ENCODE measurements around the gene DNAJC13. TPM values are rescaled to one million over a fixed set of nuclear protein-coding genes. Genes with fewer than 3 reads are reported as not detected.

DNAJC13 gene
- total and polyA plus RNA-seq, 4 donors, result 12.0 to 70.4 (median 32.9) TPM

DNA sequence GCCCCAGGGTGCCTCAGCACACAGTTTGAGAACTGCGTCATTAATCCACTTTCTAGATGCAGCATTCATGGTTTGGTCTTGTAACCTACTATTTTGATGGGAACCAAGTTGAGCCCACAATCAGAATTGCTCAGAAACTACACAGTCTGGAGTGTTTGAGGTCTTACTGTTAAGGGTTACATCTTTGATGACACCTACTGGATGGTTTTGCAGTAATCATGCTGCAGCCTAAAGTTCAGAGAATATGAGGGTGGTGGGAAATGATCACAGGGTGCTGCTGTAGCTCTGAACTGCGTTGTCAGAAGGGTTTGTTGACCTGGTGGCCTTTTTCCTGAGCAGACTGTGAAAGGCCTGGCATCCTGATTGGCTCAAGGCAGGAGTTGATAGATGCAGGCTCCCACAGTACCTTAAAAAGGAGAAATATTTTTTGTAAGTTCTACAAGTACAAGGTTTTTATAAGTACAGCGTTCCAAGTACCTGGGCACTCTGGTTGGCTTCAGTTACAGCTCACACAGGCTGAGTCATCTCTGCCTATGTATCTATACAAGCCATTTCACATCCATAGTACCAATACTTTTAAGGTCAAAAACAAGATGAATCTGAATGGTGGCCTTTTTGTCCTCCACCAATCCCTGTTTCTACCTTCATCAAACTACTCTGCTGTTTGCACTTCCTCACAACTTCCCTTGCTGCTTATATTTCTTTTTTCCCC lies 119.3 kb downstream of the DNAJC13 start:
- DNase-seq, result no peak
- Histone ChIP-seq H3K4me3 (ENCODE audit: low read length in 2 of 2) (no peak overlapping the region), H3K27ac (ENCODE audit: low read depth in 1 of 2, low read length in 2 of 2) (peak overlapping the region in 1 of 2 donors; percentile 1), H3K36me3 (ENCODE audit: control insufficient read depth in 1 of 2, insufficient read depth in 2 of 2, low read length in 1 of 2) (peaks cover 0 to 1% of the 10 kb centered on the region in 2 donors), H3K4me1 (ENCODE audit: control insufficient read depth in 1 of 2, insufficient read depth in 2 of 2, low read length in 2 of 2) (no peaks in the 10 kb centered on the region), H3K9me3 (ENCODE audit: control insufficient read depth, low read length) (no peaks in the 10 kb centered on the region), H3K27me3 (ENCODE audit: control insufficient read depth in 1 of 2, insufficient read depth in 2 of 2, low read length in 1 of 2) (no peaks in the 10 kb centered on the region)
- intact Hi-C loops (cut with DNase I), result loop anchor here in 1 of 2 donors (1.0 kb wide), 1 partner anchor 106 kb away; no protein-coding TSS in a partner anchor
- ATAC-seq (ENCODE audit: low FRiP score), result no peak
- 82 to 87% methylated on average over 3 of the region's 3 CpGs for whole genome bisulfite sequencing, 2 donors

DNA sequence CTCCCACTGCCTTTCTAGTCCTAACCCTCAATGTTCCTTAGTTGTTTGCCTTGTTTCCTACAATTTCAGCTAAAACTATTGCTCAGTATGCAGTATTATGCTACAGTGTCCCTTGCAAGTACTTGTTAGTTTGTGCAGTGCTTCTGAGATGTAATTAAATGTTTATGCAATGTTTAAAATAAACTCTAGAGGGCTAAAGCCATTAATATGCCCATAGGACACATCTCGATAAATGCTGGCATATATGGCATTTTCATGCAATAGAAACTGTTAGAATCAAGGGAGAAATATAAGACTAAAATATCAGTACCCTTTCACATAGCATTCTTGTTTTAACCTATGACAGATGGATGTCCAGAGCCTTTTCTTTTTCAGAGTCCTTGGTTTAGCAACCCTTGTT lies 120.0 kb downstream of the DNAJC13 start:
- Histone ChIP-seq H3K4me1 (ENCODE audit: control insufficient read depth in 1 of 2, insufficient read depth in 2 of 2, low read length in 2 of 2) (no peaks in the 10 kb centered on the region), H3K27ac (ENCODE audit: low read depth in 1 of 2, low read length in 2 of 2) (no peak overlapping the region), H3K27me3 (ENCODE audit: control insufficient read depth in 1 of 2, insufficient read depth in 2 of 2, low read length in 1 of 2) (no peaks in the 10 kb centered on the region), H3K9me3 (ENCODE audit: control insufficient read depth, low read length) (no peaks in the 10 kb centered on the region), H3K36me3 (ENCODE audit: control insufficient read depth in 1 of 2, insufficient read depth in 2 of 2, low read length in 1 of 2) (peaks cover 0 to 1% of the 10 kb centered on the region in 2 donors), H3K4me3 (ENCODE audit: low read length in 2 of 2) (no peak overlapping the region)
- WGBS, 2 donors, result 89% methylated on average over 1 of the region's 1 CpG
- DNase-seq (no peak), ATAC-seq (ENCODE audit: low FRiP score) (no peak)
- intact Hi-C loops (cut with DNase I), result no loop called here

DNA sequence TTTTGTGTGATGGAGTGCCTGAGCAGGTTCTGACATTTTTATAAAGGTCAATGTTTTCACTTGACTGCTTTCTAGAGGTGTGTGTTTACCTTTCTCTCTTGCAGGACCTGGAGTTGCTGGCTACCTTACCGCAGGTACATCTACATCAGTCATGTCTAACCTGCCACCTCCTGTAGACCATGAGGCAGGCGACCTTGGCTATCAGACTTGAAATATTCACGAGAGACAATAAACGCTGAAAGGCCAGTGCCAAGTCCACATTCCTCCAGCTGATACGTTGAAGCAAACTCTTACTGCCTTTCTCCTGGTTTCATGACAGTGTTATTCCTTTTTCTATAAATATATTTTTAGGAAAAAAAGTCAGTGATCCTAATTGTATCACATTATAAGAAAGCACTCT lies 120.8 kb downstream of the DNAJC13 start:
- intact Hi-C loops (cut with DNase I), result no loop called here
- H3K4me1 ChIP-seq (ENCODE audit: control insufficient read depth in 1 of 2, insufficient read depth in 2 of 2, low read length in 2 of 2), result no peaks in the 10 kb centered on the region
- ATAC-seq (ENCODE audit: low FRiP score), result no peak
- H3K27me3 ChIP-seq (ENCODE audit: control insufficient read depth in 1 of 2, insufficient read depth in 2 of 2, low read length in 1 of 2), result no peaks in the 10 kb centered on the region
- H3K27ac ChIP-seq (ENCODE audit: low read depth in 1 of 2, low read length in 2 of 2), result no peak overlapping the region
- no peak for DNase-seq
- no peaks in the 10 kb centered on the region for H3K9me3 ChIP-seq (ENCODE audit: control insufficient read depth, low read length)
- peaks cover 0 to 1% of the 10 kb centered on the region in 2 donors for H3K36me3 ChIP-seq (ENCODE audit: control insufficient read depth in 1 of 2, insufficient read depth in 2 of 2, low read length in 1 of 2)
- H3K4me3 ChIP-seq (ENCODE audit: low read length in 2 of 2), result no peak overlapping the region
- WGBS, 2 donors, result 28 to 31% methylated on average over 5 of the region's 5 CpGs

DNA sequence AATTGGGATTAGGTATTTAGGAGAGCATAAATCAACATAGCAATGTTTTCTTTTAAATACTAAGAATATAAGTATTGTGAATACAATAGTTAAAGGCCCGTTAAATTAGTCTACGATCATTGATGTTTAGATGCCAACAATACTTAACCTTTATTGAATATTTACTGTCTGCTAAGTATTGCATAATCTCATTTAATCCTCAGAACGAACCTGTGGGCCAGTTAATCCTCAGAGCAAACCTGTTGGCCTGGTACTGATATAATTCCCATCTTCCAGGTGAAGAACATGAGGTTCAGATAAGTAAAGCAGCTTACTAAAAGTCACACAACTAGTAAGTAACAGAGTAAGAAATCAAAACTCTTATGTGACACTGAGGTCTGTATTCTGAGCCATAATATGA lies 122.4 kb downstream of the DNAJC13 start:
- DNase-seq, result no peak
- H3K36me3 ChIP-seq (ENCODE audit: control insufficient read depth in 1 of 2, insufficient read depth in 2 of 2, low read length in 1 of 2), result no peaks in the 10 kb centered on the region

GRCh38 chr3:132542577-132542976 lies 125.3 kb downstream of the DNAJC13 start:
- peaks cover 0 to 5% of the 10 kb centered on the region in 2 donors for H3K4me1 ChIP-seq (ENCODE audit: control insufficient read depth in 1 of 2, insufficient read depth in 2 of 2, low read length in 2 of 2)
- no peaks in the 10 kb centered on the region for H3K9me3 ChIP-seq (ENCODE audit: control insufficient read depth, low read length)
- no peak overlapping the region for H3K4me3 ChIP-seq (ENCODE audit: low read length in 2 of 2)
- DNase-seq, result no peak
- H3K27me3 ChIP-seq (ENCODE audit: control insufficient read depth in 1 of 2, insufficient read depth in 2 of 2, low read length in 1 of 2), result no peaks in the 10 kb centered on the region
- 45 to 54% methylated on average over 2 of the region's 2 CpGs for WGBS, 2 donors
- intact Hi-C loops (cut with DNase I), result no loop called here
- H3K36me3 ChIP-seq (ENCODE audit: control insufficient read depth in 1 of 2, insufficient read depth in 2 of 2, low read length in 1 of 2), result no peaks in the 10 kb centered on the region
- no peak for ATAC-seq (ENCODE audit: low FRiP score)
- no peak overlapping the region for H3K27ac ChIP-seq (ENCODE audit: low read depth in 1 of 2, low read length in 2 of 2)

More for the DNA sequence above, 122.4 kb downstream of the DNAJC13 start:
- WGBS, 2 donors, result 67 to 73% methylated on average over 3 of the region's 3 CpGs
- intact Hi-C loops (cut with DNase I), result no loop called here
- Histone ChIP-seq H3K4me1 (ENCODE audit: control insufficient read depth in 1 of 2, insufficient read depth in 2 of 2, low read length in 2 of 2) (no peaks in the 10 kb centered on the region), H3K27me3 (ENCODE audit: control insufficient read depth in 1 of 2, insufficient read depth in 2 of 2, low read length in 1 of 2) (no peaks in the 10 kb centered on the region), H3K4me3 (ENCODE audit: low read length in 2 of 2) (no peak overlapping the region), H3K9me3 (ENCODE audit: control insufficient read depth, low read length) (no peaks in the 10 kb centered on the region), H3K27ac (ENCODE audit: low read depth in 1 of 2, low read length in 2 of 2) (no peak overlapping the region)
- no peak for ATAC-seq (ENCODE audit: low FRiP score)

- no peak for ATAC-seq (ENCODE audit: low FRiP score)
- 57 to 64% methylated on average over 2 of the region's 2 CpGs for WGBS, 2 donors
- intact Hi-C loops (cut with DNase I), result no loop called here
These were observed 125.9 kb downstream of the DNAJC13 start for GRCh38 chr3:132543011-132543739.

DNA sequence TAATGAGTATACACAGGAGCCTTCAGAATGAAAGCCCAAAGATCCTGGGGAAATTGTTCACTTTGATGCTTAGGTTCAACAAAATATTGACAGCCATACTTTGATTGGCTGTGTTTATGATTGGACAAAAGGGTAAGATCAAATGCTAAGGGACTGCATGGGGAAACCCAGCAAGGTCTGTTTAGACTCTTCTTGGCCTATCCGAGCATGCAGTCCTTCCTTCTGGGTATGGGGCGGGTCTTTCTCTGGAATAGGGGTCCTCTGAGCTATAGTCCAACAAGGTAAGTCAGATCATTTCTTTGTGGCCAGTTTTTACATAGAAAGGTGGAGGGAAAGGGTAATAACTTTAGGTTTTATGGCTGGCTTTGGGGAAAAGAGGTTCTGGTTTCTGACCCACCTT lies 126.8 kb downstream of the DNAJC13 start:
- H3K4me3 ChIP-seq (ENCODE audit: low read length in 2 of 2), result no peak overlapping the region
- H3K9me3 ChIP-seq (ENCODE audit: control insufficient read depth, low read length), result no peaks in the 10 kb centered on the region
- 93 to 96% methylated on average over 2 of the region's 2 CpGs for WGBS, 2 donors
- ATAC-seq (ENCODE audit: low FRiP score) (no peak), DNase-seq (no peak)
- intact Hi-C loops (cut with DNase I), result no loop called here
- H3K27ac ChIP-seq (ENCODE audit: low read depth in 1 of 2, low read length in 2 of 2), result no peak overlapping the region
- H3K36me3 ChIP-seq (ENCODE audit: control insufficient read depth in 1 of 2, insufficient read depth in 2 of 2, low read length in 1 of 2), result no peaks in the 10 kb centered on the region
- H3K27me3 ChIP-seq (ENCODE audit: control insufficient read depth in 1 of 2, insufficient read depth in 2 of 2, low read length in 1 of 2), result no peaks in the 10 kb centered on the region
- H3K4me1 ChIP-seq (ENCODE audit: control insufficient read depth in 1 of 2, insufficient read depth in 2 of 2, low read length in 2 of 2), result peaks cover 0 to 5% of the 10 kb centered on the region in 2 donors

More at GRCh38 chr3:132543011-132543739, 125.9 kb downstream of the DNAJC13 start:
- H3K4me3 ChIP-seq (ENCODE audit: low read length in 2 of 2), result no peak overlapping the region
- H3K9me3 ChIP-seq (ENCODE audit: control insufficient read depth, low read length), result no peaks in the 10 kb centered on the region
- DNase-seq, result no peak
- H3K36me3 ChIP-seq (ENCODE audit: control insufficient read depth in 1 of 2, insufficient read depth in 2 of 2, low read length in 1 of 2), result no peaks in the 10 kb centered on the region
- no peaks in the 10 kb centered on the region for H3K27me3 ChIP-seq (ENCODE audit: control insufficient read depth in 1 of 2, insufficient read depth in 2 of 2, low read length in 1 of 2)
- H3K4me1 ChIP-seq (ENCODE audit: control insufficient read depth in 1 of 2, insufficient read depth in 2 of 2, low read length in 2 of 2), result peaks cover 0 to 5% of the 10 kb centered on the region in 2 donors
- peak overlapping the region in 1 of 2 donors; percentile 34 for H3K27ac ChIP-seq (ENCODE audit: low read depth in 1 of 2, low read length in 2 of 2)

DNA sequence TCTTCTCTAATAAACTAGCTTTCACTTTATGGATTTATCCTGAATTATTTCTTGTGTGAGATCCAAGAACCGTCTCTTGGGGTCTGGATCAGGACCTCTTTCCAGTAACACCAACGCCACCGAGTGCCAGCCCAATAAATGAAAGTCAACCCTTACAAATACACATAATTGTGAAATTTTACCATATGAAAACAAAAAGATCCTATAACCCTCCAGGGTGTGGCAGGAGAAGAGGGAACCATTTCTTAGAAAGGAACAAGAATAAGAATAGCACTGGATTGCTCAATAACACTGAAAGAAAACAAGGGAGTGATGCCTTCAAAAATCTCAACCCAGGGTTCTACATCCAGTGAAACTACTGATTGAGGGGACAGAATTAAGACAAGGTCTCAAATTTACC lies 128.2 kb downstream of the DNAJC13 start:
- ATAC-seq (ENCODE audit: low FRiP score) (peak; percentile 67), DNase-seq (no peak)
- Histone ChIP-seq H3K36me3 (ENCODE audit: control insufficient read depth in 1 of 2, insufficient read depth in 2 of 2, low read length in 1 of 2) (no peaks in the 10 kb centered on the region), H3K27me3 (ENCODE audit: control insufficient read depth in 1 of 2, insufficient read depth in 2 of 2, low read length in 1 of 2) (no peaks in the 10 kb centered on the region), H3K9me3 (ENCODE audit: control insufficient read depth, low read length) (no peaks in the 10 kb centered on the region), H3K4me3 (ENCODE audit: low read length in 2 of 2) (no peak overlapping the region), H3K4me1 (ENCODE audit: control insufficient read depth in 1 of 2, insufficient read depth in 2 of 2, low read length in 2 of 2) (peaks cover 0 to 10% of the 10 kb centered on the region in 2 donors), H3K27ac (ENCODE audit: low read depth in 1 of 2, low read length in 2 of 2) (no peak overlapping the region)
- intact Hi-C loops (cut with DNase I), result no loop called here
- WGBS, 2 donors, result 83 to 87% methylated on average over 3 of the region's 3 CpGs

DNA sequence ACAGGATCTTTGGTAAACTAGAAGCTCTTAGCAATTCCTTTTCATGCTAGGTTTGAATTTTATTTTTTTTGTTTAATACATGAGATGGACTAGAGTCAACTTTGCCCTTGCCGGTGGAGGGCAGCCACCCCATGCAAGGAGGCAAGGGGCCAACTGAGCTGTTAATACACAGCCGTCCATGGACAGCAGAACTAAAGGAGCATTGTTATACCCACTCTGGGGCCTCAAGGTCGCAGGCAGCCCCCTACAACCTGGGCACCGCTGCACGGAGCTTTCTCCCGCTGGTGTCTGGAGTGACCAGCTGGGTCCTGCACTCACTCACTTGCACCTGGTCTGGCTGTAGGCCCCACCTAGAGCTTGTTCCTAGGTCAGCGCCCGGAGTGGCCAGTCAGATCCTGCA lies 131.9 kb downstream of the DNAJC13 start:
- no peaks in the 10 kb centered on the region for H3K9me3 ChIP-seq (ENCODE audit: control insufficient read depth, low read length)
- intact Hi-C loops (cut with DNase I), result no loop called here
- 89 to 91% methylated on average over 8 of the region's 8 CpGs for WGBS, 2 donors
- H3K4me1 ChIP-seq (ENCODE audit: control insufficient read depth in 1 of 2, insufficient read depth in 2 of 2, low read length in 2 of 2), result peaks cover 0 to 12% of the 10 kb centered on the region in 2 donors
- no peak overlapping the region for H3K4me3 ChIP-seq (ENCODE audit: low read length in 2 of 2)
- no peaks in the 10 kb centered on the region for H3K27me3 ChIP-seq (ENCODE audit: control insufficient read depth in 1 of 2, insufficient read depth in 2 of 2, low read length in 1 of 2)
- ATAC-seq (ENCODE audit: low FRiP score), result no peak
- no peaks in the 10 kb centered on the region for H3K36me3 ChIP-seq (ENCODE audit: control insufficient read depth in 1 of 2, insufficient read depth in 2 of 2, low read length in 1 of 2)
- no peak overlapping the region for H3K27ac ChIP-seq (ENCODE audit: low read depth in 1 of 2, low read length in 2 of 2)
- DNase-seq, result no peak
